Measurements from ENCODE around the gene PAMR1.

DNA sequence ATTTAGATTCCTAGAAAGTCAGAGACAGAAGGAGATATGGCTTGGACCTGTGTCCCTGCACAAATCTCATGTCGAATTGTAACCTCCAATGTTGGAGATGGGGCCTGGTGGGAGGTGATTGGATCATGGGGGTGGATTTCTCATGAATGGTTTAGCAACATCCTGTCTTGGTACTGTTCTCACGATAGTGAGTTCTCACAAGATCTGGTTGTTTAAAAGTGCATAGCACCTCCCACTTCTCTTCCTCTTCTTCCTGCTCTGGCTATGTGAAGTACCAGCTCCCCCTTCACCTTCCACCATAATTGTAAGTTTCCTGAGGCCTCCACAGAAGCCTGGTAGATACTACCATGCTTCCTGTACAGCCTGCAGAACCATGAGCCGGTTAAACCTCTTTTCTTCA is 27.6 kb upstream of the PAMR1 start:
- TF ChIP-seq POLR2A (IDR thresholded peaks at IDR 0.05; ENCODE audit: low read length) (no peak), GATA1 (IDR thresholded peaks at IDR 0.05; ENCODE audit: low read depth, low read length) (no peak)

All from erythroblast (primary cell).